Retinal pigment epithelial cell (primary cell): ENCODE data around the gene CUL4A.

ENCODE experiments used
- DNase-seq: peaks from one replicate; pipeline ENCODE4 v3.0.0-alpha.2; 2010; ENCODE audit warnings: low read depth
- H3K4me3 ChIP-seq: 2 replicates; pipeline ENCODE4 v1.5.1; 2011; ENCODE audit warnings: mild to moderate bottlenecking, low read length, control low read depth, moderate library complexity
- CTCF ChIP-seq: conservative IDR thresholded peaks from 2 replicates; pipeline ENCODE4 v1.5.1; 2011; ENCODE audit warnings: low read depth, low read length, control low read depth, inconsistent platforms

Gene CUL4A

GRCh38 chr13:113229161-113229560 is 19.7 kb downstream of the CUL4A start:
- no peak for TF ChIP-seq CTCF
- H3K4me3 ChIP-seq = no peak overlapping the region
- DNase-seq = no peak

GRCh38 chr13:113229791-113230190 is 20.4 kb downstream of the CUL4A start:
- no peak overlapping the region for H3K4me3 ChIP-seq
- no peak for TF ChIP-seq CTCF
- DNase-seq = no peak

- no peak for TF ChIP-seq CTCF
- no peak overlapping the region for H3K4me3 ChIP-seq
- DNase-seq = no peak
These were observed 22.1 kb downstream of the CUL4A start for GRCh38 chr13:113231306-113232207.

GRCh38 chr13:113232208-113233003 is 23.0 kb downstream of the CUL4A start:
- no peak overlapping the region for H3K4me3 ChIP-seq
- DNase-seq = no peak
- no peak for TF ChIP-seq CTCF

- no peak for TF ChIP-seq CTCF
- H3K4me3 ChIP-seq = no peak overlapping the region
- no peak for DNase-seq
These were observed 23.7 kb downstream of the CUL4A start for GRCh38 chr13:113233101-113233500.

- no peak for TF ChIP-seq CTCF
- H3K4me3 ChIP-seq = no peak overlapping the region
- no peak for DNase-seq
These were observed 29.1 kb downstream of the CUL4A start for GRCh38 chr13:113238536-113238935.
